Natural killer cell treated with Interleukin-12 subunit alpha and Interleukin-12 subunit beta and Interleukin-15 and Interleukin-18, amount 100 ng/mL, for 72 hours (primary cell): Measurements from ENCODE around the gene TAPBPL. TPM values are rescaled to one million over a fixed set of nuclear protein-coding genes. Genes with fewer than 3 reads are reported as not detected.
"Not testable (repeated sequence)": the region's sequence is repeated elsewhere in the genome, so short reads cannot be mapped to it uniquely, and the experiment has no call there.

Source experiments
- ATAC-seq, 2 donors: fragments of 150-1000 bp; cut with Tn5 transposase in 1 of 2; sonication (Bioruptor Pico), chemical (Tn5 transposase) in 1 of 2; 2 replicates each; pipeline ENCODE4 v1.10.0; 2021
- DNase-seq: peaks from one replicate; pipeline ENCODE4 v3.0.0; 2022; ENCODE audit warnings: low spot score
- H3K27ac Mint-ChIP-seq, 2 donors: 1 replicate in 1 of 2; 2 replicates in 1 of 2; pipeline ENCODE4 v1.8.0; 2022; ENCODE audit warnings: mixed read lengths in 2 of 2, mild to moderate bottlenecking in 1 of 2, moderate library complexity in 1 of 2
- H3K27me3 Mint-ChIP-seq, 2 donors: 1 replicate in 1 of 2; 2 replicates in 1 of 2; pipeline ENCODE4 v1.8.0; 2022; ENCODE audit warnings: mixed read lengths in 2 of 2
- H3K36me3 Mint-ChIP-seq: one replicate; pipeline ENCODE4 v1.8.0; 2022; ENCODE audit warnings: mixed read lengths
- H3K4me1 Mint-ChIP-seq, 2 donors: 1 replicate in 1 of 2; 2 replicates in 1 of 2; pipeline ENCODE4 v1.8.0; 2022; ENCODE audit warnings: low read depth in 2 of 2, mixed read lengths in 2 of 2, mild to moderate bottlenecking in 1 of 2
- H3K4me3 Mint-ChIP-seq: one replicate; pipeline ENCODE4 v1.8.0; 2022; ENCODE audit warnings: mixed read lengths
- H3K9me3 Mint-ChIP-seq: 2 replicates; pipeline ENCODE4 v1.8.0; 2022; ENCODE audit warnings: mixed read lengths
- total RNA-seq, 2 donors: library from RNA; stranded (reverse); gene quantifications; one replicate each; pipeline ENCODE4 v1.2.3, GENCODE V29; 2022

TAPBPL gene
- total RNA-seq, 2 donors from 2014 or later: 24.6 to 26.3 TPM

- no peaks in the 10 kb centered on the region for H3K27me3 Mint-ChIP-seq
- peaks cover 45% of the 10 kb centered on the region for H3K36me3 Mint-ChIP-seq
- H3K27ac Mint-ChIP-seq: peak overlapping the region; percentile 97
- H3K9me3 Mint-ChIP-seq: no peaks in the 10 kb centered on the region
- ATAC-seq: peak; percentile 59 to 71
- peak overlapping the region; percentile 84 for H3K4me3 Mint-ChIP-seq
- DNase-seq: no peak
- H3K4me1 Mint-ChIP-seq: peaks cover 71 to 77% of the 10 kb centered on the region in 2 donors
Observed at GRCh38 chr12:6462234-6462995, 10.6 kb downstream of the TAPBPL start.

GRCh38 chr12:6463216-6463615 is 11.4 kb downstream of the TAPBPL start:
- H3K4me1 Mint-ChIP-seq: peaks cover 77 to 81% of the 10 kb centered on the region in 2 donors
- H3K4me3 Mint-ChIP-seq: peak overlapping the region; percentile 84
- no peak for ATAC-seq

GRCh38 chr12:6463858-6464257 is 12.0 kb downstream of the TAPBPL start:
- H3K27me3 Mint-ChIP-seq: no peaks in the 10 kb centered on the region
- H3K4me3 Mint-ChIP-seq: peak overlapping the region; percentile 84
- peaks cover 39% of the 10 kb centered on the region for H3K36me3 Mint-ChIP-seq
- ATAC-seq (no peak), DNase-seq (no peak)
- no peaks in the 10 kb centered on the region for H3K9me3 Mint-ChIP-seq
- H3K4me1 Mint-ChIP-seq: peaks cover 78 to 83% of the 10 kb centered on the region in 2 donors
- peak overlapping the region; percentile 97 for H3K27ac Mint-ChIP-seq

More at GRCh38 chr12:6463216-6463615, 11.4 kb downstream of the TAPBPL start:
- Mint-ChIP-seq H3K9me3 (no peaks in the 10 kb centered on the region), H3K36me3 (peaks cover 45% of the 10 kb centered on the region), H3K27me3 (no peaks in the 10 kb centered on the region), H3K27ac (peak overlapping the region; percentile 97)
- no peak for DNase-seq

DNA sequence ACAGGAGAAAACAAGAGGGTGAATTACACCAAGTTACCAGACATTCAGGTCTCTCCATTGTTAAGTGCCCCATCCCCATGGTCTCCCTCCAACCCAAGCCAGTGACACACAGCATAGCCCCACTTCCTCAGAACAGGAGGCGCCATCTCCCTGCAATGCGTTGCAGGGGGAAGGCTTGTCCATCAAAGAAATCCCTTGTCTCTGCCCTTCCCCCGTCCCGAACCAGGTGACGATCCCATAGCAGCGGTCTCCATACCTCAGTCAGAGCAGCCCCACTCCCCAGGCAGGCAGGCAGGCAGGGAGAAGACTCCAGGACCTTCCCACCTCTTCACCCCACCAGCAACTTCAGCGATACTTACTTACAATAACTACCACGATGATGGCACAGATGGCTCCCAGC is 12.7 kb downstream of the TAPBPL start:
- DNase-seq: no peak
- H3K4me3 Mint-ChIP-seq: peak overlapping the region; percentile 37
- no peaks in the 10 kb centered on the region for H3K9me3 Mint-ChIP-seq
- H3K27ac Mint-ChIP-seq: peak overlapping the region; percentile 97
- H3K4me1 Mint-ChIP-seq: peaks cover 82 to 83% of the 10 kb centered on the region in 2 donors
- ATAC-seq: no peak
- H3K27me3 Mint-ChIP-seq: no peaks in the 10 kb centered on the region
- peaks cover 33% of the 10 kb centered on the region for H3K36me3 Mint-ChIP-seq

GRCh38 chr12:6465467-6466183 is 13.8 kb downstream of the TAPBPL start:
- Mint-ChIP-seq H3K4me3 (peak overlapping the region; percentile 13), H3K4me1 (peaks cover 84 to 85% of the 10 kb centered on the region in 2 donors), H3K9me3 (no peaks in the 10 kb centered on the region), H3K27me3 (no peaks in the 10 kb centered on the region), H3K27ac (peak overlapping the region; percentile 97), H3K36me3 (peaks cover 32% of the 10 kb centered on the region)
- DNase-seq: no peak
- ATAC-seq: no peak

DNA sequence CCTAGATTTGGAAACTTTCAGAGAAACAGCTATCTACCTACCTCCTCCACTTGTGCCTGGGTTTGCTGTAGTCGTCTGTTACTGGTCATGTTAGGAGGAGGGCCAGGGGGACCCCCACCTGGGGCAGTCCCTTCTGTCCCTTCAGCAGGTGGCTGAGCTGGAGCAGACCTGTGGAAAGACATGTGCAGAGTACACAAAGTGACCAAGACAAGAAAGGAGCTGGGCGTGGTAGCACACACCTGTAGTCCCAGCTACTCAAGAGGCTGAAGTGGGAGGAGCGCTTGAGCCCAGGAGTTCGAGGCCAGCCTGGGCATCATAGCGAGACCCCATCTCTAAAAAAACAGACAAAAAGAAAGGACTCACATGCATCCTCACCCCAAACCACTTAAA is 14.3 kb downstream of the TAPBPL start:
- no peak for ATAC-seq
- H3K27me3 Mint-ChIP-seq: no peaks in the 10 kb centered on the region
- DNase-seq: no peak
- no peak overlapping the region for H3K4me3 Mint-ChIP-seq
- no peaks in the 10 kb centered on the region for H3K9me3 Mint-ChIP-seq
- H3K36me3 Mint-ChIP-seq: peaks cover 27% of the 10 kb centered on the region
- peaks cover 81 to 83% of the 10 kb centered on the region in 2 donors for H3K4me1 Mint-ChIP-seq
- H3K27ac Mint-ChIP-seq: peak overlapping the region; percentile 97

DNA sequence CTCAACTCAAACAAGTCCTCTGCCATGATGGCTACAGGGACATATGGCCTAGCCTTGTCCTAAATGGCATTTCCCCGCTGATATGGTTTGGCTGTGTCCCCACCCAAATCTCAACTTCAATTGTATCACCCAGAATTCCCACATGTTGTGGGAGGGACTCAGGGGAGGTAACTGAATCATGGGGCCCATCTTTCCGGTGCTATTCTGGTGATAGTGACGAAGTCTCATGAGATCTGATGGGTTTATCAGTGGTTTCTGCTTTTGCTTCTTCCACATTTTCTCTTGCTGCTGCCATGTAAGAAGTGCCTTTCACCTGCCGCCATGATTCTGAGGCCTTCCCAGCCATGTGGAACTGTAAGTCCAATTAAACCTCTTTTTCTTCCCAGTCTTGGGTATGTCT is 14.9 kb downstream of the TAPBPL start:
- H3K36me3 Mint-ChIP-seq: peaks cover 24% of the 10 kb centered on the region
- H3K4me1 Mint-ChIP-seq: peaks cover 79 to 80% of the 10 kb centered on the region in 2 donors
- DNase-seq, ATAC-seq, H3K9me3 Mint-ChIP-seq, H3K27me3 Mint-ChIP-seq: not testable (repeated sequence)
- H3K27ac Mint-ChIP-seq: peak overlapping the region in 1 of 2 donors; percentile 9
- H3K4me3 Mint-ChIP-seq: peak overlapping the region; percentile 0

- not testable (repeated sequence) for DNase-seq, H3K27me3 Mint-ChIP-seq, ATAC-seq, H3K9me3 Mint-ChIP-seq
- H3K27ac Mint-ChIP-seq: peak overlapping the region; percentile 82 to 87
- peak overlapping the region; percentile 85 for H3K4me3 Mint-ChIP-seq
- peaks cover 69 to 76% of the 10 kb centered on the region in 2 donors for H3K4me1 Mint-ChIP-seq
- H3K36me3 Mint-ChIP-seq: peaks cover 16% of the 10 kb centered on the region
Observed at GRCh38 chr12:6467571-6468282, 15.9 kb downstream of the TAPBPL start.

GRCh38 chr12:6468283-6468575 is 16.4 kb downstream of the TAPBPL start:
- no peak for DNase-seq
- Mint-ChIP-seq H3K27ac (peak overlapping the region; percentile 82 to 87), H3K27me3 (no peaks in the 10 kb centered on the region), H3K36me3 (peaks cover 16% of the 10 kb centered on the region), H3K4me3 (peak overlapping the region; percentile 85), H3K4me1 (peaks cover 64 to 71% of the 10 kb centered on the region in 2 donors), H3K9me3 (no peaks in the 10 kb centered on the region)
- no peak for ATAC-seq

DNA sequence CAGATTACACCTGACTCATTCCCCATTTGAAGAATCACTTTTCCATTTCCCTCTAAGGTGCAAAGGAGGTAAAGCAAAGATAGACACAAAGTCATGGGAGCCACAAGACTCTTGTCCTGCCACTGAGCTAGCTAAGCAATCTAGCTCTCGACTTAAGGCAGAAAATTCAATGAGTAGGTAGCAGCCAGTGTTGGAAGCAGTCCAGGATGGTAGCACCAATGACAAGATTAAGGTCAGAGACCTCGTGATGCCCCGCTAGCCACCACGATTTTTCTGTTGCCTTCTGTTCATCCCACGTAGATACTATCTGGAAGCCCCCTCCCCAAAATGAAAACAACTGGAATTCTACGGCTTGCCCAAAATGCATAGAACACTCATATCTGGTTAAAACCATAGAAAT is 17.2 kb downstream of the TAPBPL start:
- H3K27ac Mint-ChIP-seq: peak overlapping the region; percentile 82 to 87
- H3K4me1 Mint-ChIP-seq: peaks cover 56 to 63% of the 10 kb centered on the region in 2 donors
- ATAC-seq: no peak
- peaks cover 11% of the 10 kb centered on the region for H3K36me3 Mint-ChIP-seq
- no peaks in the 10 kb centered on the region for H3K9me3 Mint-ChIP-seq
- peak overlapping the region; percentile 85 for H3K4me3 Mint-ChIP-seq
- DNase-seq: no peak
- no peaks in the 10 kb centered on the region for H3K27me3 Mint-ChIP-seq

DNA sequence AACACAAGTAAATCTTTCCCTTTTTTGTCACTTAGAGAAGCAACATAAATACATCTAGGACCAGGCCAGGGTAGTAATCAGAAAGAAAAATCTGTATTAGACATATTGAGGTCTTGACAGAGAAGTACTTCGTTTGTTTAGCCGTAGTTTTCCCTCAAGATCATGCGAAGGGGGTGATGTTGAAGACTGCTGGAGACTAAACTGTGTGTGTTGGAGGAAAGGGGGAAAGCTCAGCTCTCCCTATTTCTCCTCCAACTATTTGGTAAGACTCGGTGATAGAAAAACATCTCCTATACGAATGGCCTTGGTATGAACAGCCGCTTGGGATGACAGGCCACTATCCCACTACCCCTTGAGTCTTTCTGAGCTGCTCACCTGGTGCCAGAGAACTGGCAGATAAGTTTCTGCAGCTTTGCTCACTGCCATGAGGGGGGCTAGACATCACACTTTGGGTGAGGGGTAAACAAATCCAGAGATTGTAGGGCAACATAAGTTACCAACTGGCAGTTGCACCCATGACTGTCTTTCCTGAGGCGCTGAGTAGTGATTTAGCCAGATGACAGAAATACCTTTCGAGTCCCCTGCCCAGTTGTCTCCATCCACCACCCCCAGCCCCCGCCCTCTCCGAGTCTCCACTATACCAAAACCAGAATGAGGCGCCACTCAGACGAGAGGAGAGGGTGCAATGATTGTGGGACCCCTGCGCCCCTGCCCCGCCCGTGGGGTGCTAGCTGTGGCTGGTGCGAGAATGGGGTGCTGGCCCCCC is 17.9 kb downstream of the TAPBPL start:
- no peaks in the 10 kb centered on the region for H3K9me3 Mint-ChIP-seq
- peaks cover 49 to 56% of the 10 kb centered on the region in 2 donors for H3K4me1 Mint-ChIP-seq
- no peaks in the 10 kb centered on the region for H3K27me3 Mint-ChIP-seq
- H3K27ac Mint-ChIP-seq: peak overlapping the region; percentile 82 to 87
- DNase-seq (no peak), ATAC-seq (no peak)
- H3K36me3 Mint-ChIP-seq: peaks cover 6% of the 10 kb centered on the region
- peak overlapping the region; percentile 85 for H3K4me3 Mint-ChIP-seq

GRCh38 chr12:6470375-6471163 is 18.7 kb downstream of the TAPBPL start, which contains the start of gene VAMP1:
TSS of gene VAMP1 (minus strand) at chr12:6470677. CDS start at chr12:6470531, 146 bp downstream.
- peak within 1 kb of the TSS; percentile 82 to 87 for H3K27ac Mint-ChIP-seq

More at GRCh38 chr12:6470375-6471163, 18.7 kb downstream of the TAPBPL start, which contains the start of gene VAMP1:
- peaks cover 45 to 51% of the 10 kb centered on the region in 2 donors for H3K4me1 Mint-ChIP-seq
- H3K9me3 Mint-ChIP-seq: no peaks in the 10 kb centered on the region
- H3K36me3 Mint-ChIP-seq: peaks cover 3% of the 10 kb centered on the region
- ATAC-seq: peak; percentile 94 to 95
- peak; percentile 99 for DNase-seq
- H3K4me3 Mint-ChIP-seq: peak within 1 kb of the TSS; percentile 85
- no peaks in the 10 kb centered on the region for H3K27me3 Mint-ChIP-seq
